Lower lobe of right lung (tissue), 2 donors: ENCODE results near the gene TMEM220. TPM values are rescaled to one million over a fixed set of nuclear protein-coding genes. Genes with fewer than 3 reads are reported as not detected.

Experiments used
- ATAC-seq, 2 donors: fragments of 200-7000 bp; cut with Tn5 transposase; one replicate each; pipeline ENCODE4 v1.9.1; 2020 to 2022; ENCODE audit warnings: mild to moderate bottlenecking in 2 of 2, moderate library complexity in 2 of 2
- DNase-seq: peaks from one replicate; pipeline ENCODE4 v3.0.0-alpha.2; 2020
- H3K27ac ChIP-seq: fragments of 200-600 bp; one replicate; pipeline ENCODE4 v1.8.0; 2022
- H3K27me3 ChIP-seq: fragments of 200-600 bp; one replicate; pipeline ENCODE4 v1.8.0; 2022; ENCODE audit warnings: low read depth
- H3K36me3 ChIP-seq: fragments of 200-600 bp; one replicate; pipeline ENCODE4 v1.8.0; 2022; ENCODE audit warnings: mild to moderate bottlenecking
- H3K4me1 ChIP-seq: fragments of 200-600 bp; one replicate; pipeline ENCODE4 v1.8.0; 2022
- H3K4me3 ChIP-seq: fragments of 200-600 bp; one replicate; pipeline ENCODE4 v1.8.0; 2022; ENCODE audit warnings: mild to moderate bottlenecking
- H3K9me3 ChIP-seq: fragments of 200-600 bp; one replicate; pipeline ENCODE4 v1.8.0; 2022
- CTCF ChIP-seq: fragments of 200-600 bp; IDR thresholded peaks from one replicate; pipeline ENCODE4 v1.8.0; 2022; ENCODE audit warnings: antibody characterized with exemption, mild to moderate bottlenecking
- intact Hi-C: fragments of 100-400 bp; cut with DNase I; formaldehyde crosslinking; loops from one replicate; pipeline ENCODE4 v1.11.0; 2022
- total RNA-seq: library from RNA; stranded (reverse); fragmentation: NEBNext Ultra II Directional; extraction: Animal tissue kit (Norgen Biotek cat#: 25700); gene quantifications from one replicate; pipeline ENCODE4 v1.2.1, GENCODE V29; 2021
- donor health status: DM: no; HTN: yes; CAD: no; lungs with severe emphysema.

TMEM220 gene
- total RNA-seq, 1 donor from 2014 or later = 10.8 TPM

- Histone ChIP-seq H3K4me3 (no peak overlapping the region), H3K27me3 (no peaks in the 10 kb centered on the region), H3K4me1 (no peaks in the 10 kb centered on the region), H3K36me3 (no peaks in the 10 kb centered on the region), H3K27ac (no peak overlapping the region), H3K9me3 (peaks cover 4% of the 10 kb centered on the region)
- no peak for TF ChIP-seq CTCF
- no peak for DNase-seq
- intact Hi-C loops = no loop called here
- no peak for ATAC-seq
These were observed 40.0 kb upstream of the TMEM220 start for GRCh38 chr17:10769840-10770239.

GRCh38 chr17:10768750-10769251 lies 39.0 kb upstream of the TMEM220 start:
- Histone ChIP-seq H3K36me3 (no peaks in the 10 kb centered on the region), H3K27me3 (no peaks in the 10 kb centered on the region), H3K4me1 (no peaks in the 10 kb centered on the region), H3K9me3 (peaks cover 4% of the 10 kb centered on the region), H3K4me3 (no peak overlapping the region), H3K27ac (no peak overlapping the region)
- intact Hi-C loops = no loop called here
- TF ChIP-seq CTCF = no peak
- DNase-seq = no peak
- no peak for ATAC-seq

- Histone ChIP-seq H3K36me3 (no peaks in the 10 kb centered on the region), H3K27me3 (no peaks in the 10 kb centered on the region), H3K4me3 (no peak overlapping the region), H3K9me3 (peaks cover under 1% of the 10 kb centered on the region), H3K4me1 (no peaks in the 10 kb centered on the region), H3K27ac (no peak overlapping the region)
- TF ChIP-seq CTCF = no peak
- ATAC-seq = no peak
- intact Hi-C loops = no loop called here
- no peak for DNase-seq
These were observed 37.4 kb upstream of the TMEM220 start for GRCh38 chr17:10767232-10767631.

GRCh38 chr17:10762037-10762436 lies 32.2 kb upstream of the TMEM220 start:
- Histone ChIP-seq H3K27ac (no peak overlapping the region), H3K4me1 (no peaks in the 10 kb centered on the region), H3K4me3 (no peak overlapping the region), H3K27me3 (no peaks in the 10 kb centered on the region), H3K36me3 (no peaks in the 10 kb centered on the region), H3K9me3 (no peaks in the 10 kb centered on the region)
- ATAC-seq (no peak), DNase-seq (no peak)
- intact Hi-C loops = no loop called here
- no peak for TF ChIP-seq CTCF

GRCh38 chr17:10761281-10761680 lies 31.5 kb upstream of the TMEM220 start:
- no peaks in the 10 kb centered on the region for H3K9me3 ChIP-seq
- intact Hi-C loops = no loop called here
- DNase-seq (no peak), ATAC-seq (no peak)
- H3K4me3 ChIP-seq = no peak overlapping the region
- TF ChIP-seq CTCF = no peak
- H3K36me3 ChIP-seq = no peaks in the 10 kb centered on the region
- no peak overlapping the region for H3K27ac ChIP-seq
- no peaks in the 10 kb centered on the region for H3K4me1 ChIP-seq
- H3K27me3 ChIP-seq = no peaks in the 10 kb centered on the region

- no peaks in the 10 kb centered on the region for H3K9me3 ChIP-seq
- H3K4me1 ChIP-seq = no peaks in the 10 kb centered on the region
- DNase-seq (no peak), ATAC-seq (no peak)
- H3K27ac ChIP-seq = no peak overlapping the region
- H3K27me3 ChIP-seq = no peaks in the 10 kb centered on the region
- no peak for TF ChIP-seq CTCF
- H3K36me3 ChIP-seq = no peaks in the 10 kb centered on the region
- H3K4me3 ChIP-seq = no peak overlapping the region
- intact Hi-C loops = no loop called here
These were observed 28.2 kb upstream of the TMEM220 start for GRCh38 chr17:10758062-10758461.
